Fibroblast of villous mesenchyme (primary cell): ENCODE results near the gene IFIH1. TPM values are rescaled to one million over a fixed set of nuclear protein-coding genes. Genes with fewer than 3 reads are reported as not detected.

Experiments used
- DNase-seq: peaks from one replicate; pipeline ENCODE4 v3.0.0-alpha.2; 2010; ENCODE audit warnings: low read depth
- H3K4me3 ChIP-seq: 2 replicates; pipeline ENCODE4 v1.5.1; 2011; ENCODE audit warnings: low read depth, mild to moderate bottlenecking, low read length
- total RNA-seq: library from RNA; depleted of rRNA; stranded (reverse); fragments of >200 nt; gene quantifications from 2 replicates; pipeline ENCODE4 v1.2.3, GENCODE V29; 2012
- TF ChIP-seq, protein P1 (sequence below): IDR thresholded peaks from 2 replicates; pipeline ENCODE4 v1.5.1; 2012; ENCODE audit warnings: low read depth, mild to moderate bottlenecking, low read length; ENCODE audit not compliant: insufficient read depth

IFIH1 gene
- total RNA-seq, 1 donor: 7.8 TPM

GRCh38 chr2:162261032-162261945 lies 57.2 kb downstream of the IFIH1 start:
- DNase-seq: peak; percentile 78
- no peak overlapping the region for H3K4me3 ChIP-seq
- TF ChIP-seq, protein P1, sequence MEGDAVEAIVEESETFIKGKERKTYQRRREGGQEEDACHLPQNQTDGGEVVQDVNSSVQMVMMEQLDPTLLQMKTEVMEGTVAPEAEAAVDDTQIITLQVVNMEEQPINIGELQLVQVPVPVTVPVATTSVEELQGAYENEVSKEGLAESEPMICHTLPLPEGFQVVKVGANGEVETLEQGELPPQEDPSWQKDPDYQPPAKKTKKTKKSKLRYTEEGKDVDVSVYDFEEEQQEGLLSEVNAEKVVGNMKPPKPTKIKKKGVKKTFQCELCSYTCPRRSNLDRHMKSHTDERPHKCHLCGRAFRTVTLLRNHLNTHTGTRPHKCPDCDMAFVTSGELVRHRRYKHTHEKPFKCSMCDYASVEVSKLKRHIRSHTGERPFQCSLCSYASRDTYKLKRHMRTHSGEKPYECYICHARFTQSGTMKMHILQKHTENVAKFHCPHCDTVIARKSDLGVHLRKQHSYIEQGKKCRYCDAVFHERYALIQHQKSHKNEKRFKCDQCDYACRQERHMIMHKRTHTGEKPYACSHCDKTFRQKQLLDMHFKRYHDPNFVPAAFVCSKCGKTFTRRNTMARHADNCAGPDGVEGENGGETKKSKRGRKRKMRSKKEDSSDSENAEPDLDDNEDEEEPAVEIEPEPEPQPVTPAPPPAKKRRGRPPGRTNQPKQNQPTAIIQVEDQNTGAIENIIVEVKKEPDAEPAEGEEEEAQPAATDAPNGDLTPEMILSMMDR: no peak

- TF ChIP-seq, protein P1: no peak
- no peak overlapping the region for H3K4me3 ChIP-seq
- peak; percentile 22 for DNase-seq
These were observed 59.8 kb downstream of the IFIH1 start for GRCh38 chr2:162258686-162259085.

DNA sequence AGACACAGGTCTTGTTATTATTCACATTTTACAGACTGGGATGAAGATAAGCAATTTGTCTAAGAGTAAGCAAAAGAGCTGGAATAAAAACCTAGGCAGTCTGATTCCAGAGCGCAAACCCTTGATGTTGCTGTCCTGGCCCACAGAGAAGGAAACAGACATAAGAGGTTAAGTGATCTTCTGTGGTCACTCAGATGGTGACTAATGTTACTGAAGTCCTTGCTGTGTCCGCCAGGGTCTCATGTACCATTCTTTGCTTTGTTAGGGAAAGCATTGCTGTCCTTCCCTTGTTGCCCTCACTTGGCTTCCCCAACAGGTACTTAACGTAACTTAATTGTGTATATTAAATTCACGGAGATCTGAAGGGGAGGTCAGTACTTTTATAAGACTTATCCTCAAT lies 60.3 kb downstream of the IFIH1 start:
- TF ChIP-seq, protein P1: no peak
- H3K4me3 ChIP-seq: no peak overlapping the region
- no peak for DNase-seq

- no peak overlapping the region for H3K4me3 ChIP-seq
- peak; percentile 57 for DNase-seq
- TF ChIP-seq, protein P1: no peak
These were observed 61.1 kb downstream of the IFIH1 start for GRCh38 chr2:162257425-162257824.

DNA sequence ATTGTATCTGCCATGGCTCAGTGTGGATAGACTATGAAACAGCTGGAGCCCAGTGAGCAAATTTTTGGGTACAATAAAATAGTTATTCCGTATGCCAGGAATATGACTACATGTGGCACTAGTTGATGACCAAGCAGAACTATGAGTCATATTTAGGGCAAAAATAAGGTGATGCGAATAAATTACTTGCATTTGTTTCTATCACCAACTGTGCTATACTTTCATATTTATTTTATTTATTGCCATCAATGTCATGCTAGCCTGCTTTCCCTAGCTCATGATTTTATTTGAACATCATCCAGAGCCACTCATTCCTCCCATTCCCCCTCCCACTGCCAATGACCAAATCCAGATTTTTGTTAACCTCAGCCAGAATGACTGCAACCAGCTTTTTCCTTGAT lies 61.9 kb downstream of the IFIH1 start:
- no peak for DNase-seq
- H3K4me3 ChIP-seq: no peak overlapping the region
- TF ChIP-seq, protein P1: no peak

DNA sequence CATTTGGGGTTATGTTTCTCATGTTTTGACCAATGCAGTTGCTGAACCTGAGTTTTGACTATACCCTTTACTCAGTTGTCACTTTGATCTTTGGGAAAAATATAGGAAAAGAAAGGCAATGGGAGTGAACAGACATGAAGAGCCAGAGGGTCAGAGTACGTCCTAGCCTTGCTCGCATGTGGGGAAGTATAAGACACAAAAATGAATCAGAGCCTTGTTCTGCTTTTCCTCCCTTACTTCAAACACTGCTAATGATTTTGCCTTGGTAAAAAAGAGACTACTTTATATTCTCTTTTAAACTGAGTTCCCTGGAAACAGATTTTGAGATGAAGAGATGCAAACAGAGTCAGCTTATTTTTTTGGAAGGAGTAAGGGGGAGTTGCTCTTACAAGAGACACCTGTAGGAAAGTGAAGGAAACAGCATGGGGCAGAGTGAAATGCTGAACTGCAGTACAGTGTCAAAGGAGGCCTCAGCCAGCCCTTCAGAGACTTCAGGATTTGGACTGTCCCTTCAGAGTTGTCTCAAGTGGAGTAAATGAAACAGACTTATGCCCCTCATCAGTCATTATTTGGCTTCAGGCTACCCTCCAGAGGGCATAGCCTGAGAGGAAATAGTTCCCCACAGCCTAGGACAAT lies 64.1 kb downstream of the IFIH1 start:
- no peak for DNase-seq
- TF ChIP-seq, protein P1: no peak
- no peak overlapping the region for H3K4me3 ChIP-seq
